Activated CD8-positive, alpha-beta T cell treated with anti-CD3 and anti-CD28 coated beads for 36 hours (primary cell): ENCODE data around the gene TANK. TPM values are rescaled to one million over a fixed set of nuclear protein-coding genes. Genes with fewer than 3 reads are reported as not detected.

ENCODE experiments used
- ATAC-seq: fragments of 200-7000 bp; cut with Tn5 transposase; one replicate; pipeline ENCODE4 v1.10.0; 2021; ENCODE audit warnings: mild to moderate bottlenecking, moderate library complexity
- CTCF ChIA-PET: fragments of 350-600 bp; sonication (Branson Sonifier 250); formaldehyde crosslinking; loops from one replicate; lab custom pipeline; 2021; ENCODE audit warnings: antibody characterized with exemption; lab: Charles Lee
- POLR2A ChIA-PET: fragments of 350-600 bp; sonication (Branson Sonifier 250); formaldehyde crosslinking; loops from one replicate; lab custom pipeline; 2021; ENCODE audit warnings: antibody characterized with exemption; lab: Charles Lee
- DNase-seq: peaks from one replicate; pipeline ENCODE4 v3.0.0-alpha.2; 2020
- H3K27ac Mint-ChIP-seq: one replicate; pipeline ENCODE4 v1.8.0; 2021; ENCODE audit warnings: mild to moderate bottlenecking, mixed read lengths
- H3K27me3 Mint-ChIP-seq: one replicate; pipeline ENCODE4 v1.8.0; 2021; ENCODE audit warnings: mixed read lengths
- H3K36me3 Mint-ChIP-seq: one replicate; pipeline ENCODE4 v1.8.0; 2021; ENCODE audit warnings: low read depth, mixed read lengths
- H3K4me1 Mint-ChIP-seq: one replicate; pipeline ENCODE4 v1.8.0; 2021; ENCODE audit warnings: low read depth, mixed read lengths
- H3K4me3 Mint-ChIP-seq: one replicate; pipeline ENCODE4 v1.8.0; 2021; ENCODE audit warnings: mild to moderate bottlenecking, moderate library complexity, mixed read lengths
- H3K9me3 Mint-ChIP-seq: one replicate; pipeline ENCODE4 v1.8.0; 2021; ENCODE audit warnings: mixed read lengths
- intact Hi-C: fragments of 100-400 bp; cut with micrococcal nuclease; formaldehyde crosslinking; loops from one replicate; pipeline ENCODE4 v1.10.0; 2022
- total RNA-seq, 2 experiments: library from RNA; stranded (reverse); gene quantifications; one replicate each; pipeline ENCODE4 v1.2.3, GENCODE V29; 2021
- TF ChIP-seq, protein P1 (sequence below): fragments of 200-600 bp; IDR thresholded peaks from one replicate; pipeline ENCODE4 v1.8.0; 2022; ENCODE audit warnings: antibody characterized with exemption, mild to moderate bottlenecking

The TANK gene
- total RNA-seq, 2 experiments from 2014 or later: 49.2 to 51.6 TPM

GRCh38 chr2:161118722-161119121 is 41.5 kb upstream of the TANK start:
- Mint-ChIP-seq H3K36me3 (no peaks in the 10 kb centered on the region), H3K27me3 (peaks cover 6% of the 10 kb centered on the region), H3K27ac (no peak overlapping the region), H3K4me3 (no peak overlapping the region), H3K4me1 (peaks cover 18% of the 10 kb centered on the region), H3K9me3 (no peaks in the 10 kb centered on the region)
- TF ChIP-seq, protein P1, sequence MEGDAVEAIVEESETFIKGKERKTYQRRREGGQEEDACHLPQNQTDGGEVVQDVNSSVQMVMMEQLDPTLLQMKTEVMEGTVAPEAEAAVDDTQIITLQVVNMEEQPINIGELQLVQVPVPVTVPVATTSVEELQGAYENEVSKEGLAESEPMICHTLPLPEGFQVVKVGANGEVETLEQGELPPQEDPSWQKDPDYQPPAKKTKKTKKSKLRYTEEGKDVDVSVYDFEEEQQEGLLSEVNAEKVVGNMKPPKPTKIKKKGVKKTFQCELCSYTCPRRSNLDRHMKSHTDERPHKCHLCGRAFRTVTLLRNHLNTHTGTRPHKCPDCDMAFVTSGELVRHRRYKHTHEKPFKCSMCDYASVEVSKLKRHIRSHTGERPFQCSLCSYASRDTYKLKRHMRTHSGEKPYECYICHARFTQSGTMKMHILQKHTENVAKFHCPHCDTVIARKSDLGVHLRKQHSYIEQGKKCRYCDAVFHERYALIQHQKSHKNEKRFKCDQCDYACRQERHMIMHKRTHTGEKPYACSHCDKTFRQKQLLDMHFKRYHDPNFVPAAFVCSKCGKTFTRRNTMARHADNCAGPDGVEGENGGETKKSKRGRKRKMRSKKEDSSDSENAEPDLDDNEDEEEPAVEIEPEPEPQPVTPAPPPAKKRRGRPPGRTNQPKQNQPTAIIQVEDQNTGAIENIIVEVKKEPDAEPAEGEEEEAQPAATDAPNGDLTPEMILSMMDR: no peak
- POLR2A ChIA-PET: interaction anchor here (0.9 kb wide), 1 partner anchor 17 kb away, joined by 3 read pairs; no protein-coding TSS in a partner anchor
- no peak for ATAC-seq
- no peak for DNase-seq
- intact Hi-C loops: no loop called here
- CTCF ChIA-PET: interaction anchor here (0.8 to 2.9 kb wide), 5 partner anchors 10 to 55 kb away, joined by 3 to 10 read pairs (median 7); no protein-coding TSS in a partner anchor

DNA sequence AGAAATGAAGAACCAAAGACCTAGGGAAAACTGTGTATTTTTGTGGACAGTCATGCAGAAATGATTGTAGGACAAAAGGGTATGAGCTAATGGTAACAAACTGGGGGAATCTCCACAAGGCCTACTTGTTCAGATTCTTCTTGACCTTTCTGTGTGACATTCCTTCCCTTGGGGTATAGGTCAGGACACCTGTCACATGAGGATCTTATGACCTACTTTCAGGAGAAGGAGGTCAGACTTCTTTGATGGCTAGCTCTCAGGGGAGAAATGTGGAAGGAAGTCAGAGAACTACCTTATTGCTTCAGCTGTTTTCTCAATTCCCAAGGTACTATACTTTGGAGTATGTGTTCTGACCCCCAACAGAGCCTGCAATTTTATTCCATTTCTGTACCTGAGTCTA is 40.7 kb upstream of the TANK start:
- Mint-ChIP-seq H3K4me3 (no peak overlapping the region), H3K36me3 (no peaks in the 10 kb centered on the region), H3K27ac (no peak overlapping the region), H3K27me3 (peaks cover 3% of the 10 kb centered on the region), H3K9me3 (no peaks in the 10 kb centered on the region), H3K4me1 (peaks cover 20% of the 10 kb centered on the region)
- intact Hi-C loops: no loop called here
- POLR2A ChIA-PET: interaction anchor here (0.9 to 1.6 kb wide), 2 partner anchors 17 to 19 kb away, joined by 3 read pairs; no protein-coding TSS in a partner anchor
- no peak for ATAC-seq
- DNase-seq: no peak
- TF ChIP-seq, protein P1: no peak
- CTCF ChIA-PET: interaction anchor here (0.7 to 2.9 kb wide), 7 partner anchors 11 to 1102 kb away, joined by 3 to 10 read pairs (median 3); no protein-coding TSS in a partner anchor

DNA sequence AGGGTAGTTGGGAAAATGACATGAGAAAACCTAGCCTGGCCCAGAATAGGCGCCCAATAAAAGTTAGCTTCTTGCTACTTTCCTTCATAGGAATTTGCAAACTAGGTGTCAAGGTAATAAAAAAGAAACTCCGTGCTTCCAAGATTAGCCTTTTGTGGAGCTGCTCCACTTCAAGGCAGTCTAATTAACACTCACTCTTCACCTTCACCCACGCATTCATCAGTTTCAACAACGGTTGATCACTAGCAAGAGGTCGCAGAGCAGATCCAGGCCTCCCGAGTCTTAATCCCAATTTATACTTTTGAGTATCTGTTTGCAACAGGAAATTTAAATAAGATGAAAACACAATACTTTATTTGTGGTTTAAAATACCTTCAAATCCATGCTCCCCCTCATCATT is 39.5 kb upstream of the TANK start:
- intact Hi-C loops: no loop called here

DNA sequence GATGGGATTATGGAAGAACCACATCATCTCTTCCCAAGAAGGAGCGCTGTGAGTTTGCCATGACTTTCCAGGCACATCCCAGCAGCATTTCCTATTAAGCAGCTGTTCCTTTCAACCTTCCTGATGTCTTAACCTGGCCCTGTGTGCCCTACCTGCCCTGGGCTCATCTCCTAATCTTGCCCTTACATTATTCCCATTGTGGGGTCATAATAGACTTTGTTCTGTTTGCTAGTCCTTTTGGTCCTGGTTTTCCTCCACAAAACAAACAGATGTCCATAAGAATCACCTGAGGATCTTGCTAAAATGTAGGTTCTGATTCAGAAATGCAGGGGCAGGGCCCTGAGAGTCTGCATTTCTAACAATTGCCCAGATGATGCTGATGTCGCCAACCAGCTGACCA is 38.6 kb upstream of the TANK start:
- intact Hi-C loops: no loop called here
- ChIA-PET POLR2A (interaction anchor here (0.9 kb wide), 1 partner anchor 14 kb away, joined by 4 read pairs; no protein-coding TSS in a partner anchor), CTCF (interaction anchor here (1.6 kb wide), 1 partner anchor 57 kb away, joined by 4 read pairs; no protein-coding TSS in a partner anchor)
- H3K4me3 Mint-ChIP-seq: no peak overlapping the region
- peaks cover 1% of the 10 kb centered on the region for H3K27me3 Mint-ChIP-seq
- ATAC-seq (no peak), DNase-seq (no peak)
- H3K9me3 Mint-ChIP-seq: no peaks in the 10 kb centered on the region
- H3K27ac Mint-ChIP-seq: no peak overlapping the region
- H3K36me3 Mint-ChIP-seq: no peaks in the 10 kb centered on the region
- H3K4me1 Mint-ChIP-seq: peaks cover 17% of the 10 kb centered on the region
- TF ChIP-seq, protein P1: no peak

More for the DNA sequence above, 39.5 kb upstream of the TANK start:
- ChIA-PET POLR2A (interaction anchor here (0.9 to 1.6 kb wide), 2 partner anchors 15 to 18 kb away, joined by 3 to 4 read pairs; no protein-coding TSS in a partner anchor), CTCF (interaction anchor here (2.9 kb wide), 1 partner anchor 57 kb away, joined by 10 read pairs; no protein-coding TSS in a partner anchor)
- H3K36me3 Mint-ChIP-seq: no peaks in the 10 kb centered on the region
- DNase-seq (no peak), ATAC-seq (no peak)
- H3K4me3 Mint-ChIP-seq: no peak overlapping the region
- peaks cover 3% of the 10 kb centered on the region for H3K27me3 Mint-ChIP-seq
- no peak overlapping the region for H3K27ac Mint-ChIP-seq
- peaks cover 20% of the 10 kb centered on the region for H3K4me1 Mint-ChIP-seq
- H3K9me3 Mint-ChIP-seq: no peaks in the 10 kb centered on the region
- TF ChIP-seq, protein P1: no peak
